Sigmoid colon (tissue), 7 donors: ENCODE data around the gene EHBP1L1. TPM values are rescaled to one million over a fixed set of nuclear protein-coding genes. Genes with fewer than 3 reads are reported as not detected.
A peak's percentile ranks its signal among the peaks of the same experiment; 100 is the strongest.
"Not testable (repeated sequence)": the region's sequence is repeated elsewhere in the genome, so short reads cannot be mapped to it uniquely, and the experiment has no call there.

Experiments used
- DNase-seq: peaks from one replicate; pipeline ENCODE4 v3.0.0-alpha.2; 2019
- H3K27ac ChIP-seq, 4 donors: fragments of 200-600 bp; sonication (generic); one replicate each; pipeline ENCODE4 v1.5.1; 2016 to 2019; ENCODE audit warnings: mild to moderate bottlenecking in 1 of 4
- H3K27me3 ChIP-seq, 3 donors: fragments of 200-600 bp; sonication (generic); one replicate each; pipeline ENCODE4 v1.5.1; 2019; ENCODE audit warnings: mild to moderate bottlenecking in 1 of 3
- H3K36me3 ChIP-seq, 4 donors: fragments of 200-600 bp; sonication (generic); one replicate each; pipeline ENCODE4 v1.5.1; 2016 to 2019
- H3K4me1 ChIP-seq, 4 donors: fragments of 200-600 bp; sonication (generic); one replicate each; pipeline ENCODE4 v1.5.1; 2017 to 2019
- H3K4me3 ChIP-seq, 4 donors: fragments of 200-600 bp; sonication (generic); one replicate each; pipeline ENCODE4 v1.5.1; 2017 to 2019; ENCODE audit warnings: mild to moderate bottlenecking in 2 of 4, moderate library complexity in 1 of 4
- H3K9me3 ChIP-seq, 4 donors: fragments of 200-600 bp in 3 of 4; sonication (generic) in 3 of 4; one replicate each; pipeline versions ENCODE4 v1.5.1 to v1.6.1; 2013 to 2019
- EP300 ChIP-seq, 4 donors: sonication (generic); formaldehyde crosslinking; IDR thresholded peaks; one replicate each; pipeline ENCODE4 v1.6.1; 2017; ENCODE audit warnings: antibody characterized with exemption in 4 of 4
- POLR2A ChIP-seq, 2 donors: fragments of 450-650 bp; IDR thresholded peaks; one replicate each; pipeline ENCODE4 v1.6.1; 2016; ENCODE audit warnings: antibody characterized with exemption in 2 of 2, mild to moderate bottlenecking in 2 of 2, moderate library complexity in 2 of 2
- POLR2AphosphoS5 ChIP-seq, 4 donors: sonication (generic); formaldehyde crosslinking; IDR thresholded peaks; one replicate each; pipeline ENCODE4 v1.6.1; 2017; ENCODE audit warnings: antibody characterized with exemption in 4 of 4
- WGBS, 2 donors: extraction: QIAGEN DNeasy Blood & Tissue Kit; methylation state at CpG; one replicate each; pipeline ENCODE4 v1.1.7; 2013; 5-methylcytosine and 5-hydroxymethylcytosine counted together
- intact Hi-C: fragments of 100-400 bp; cut with DNase I; formaldehyde crosslinking; loops from one replicate; pipeline ENCODE4 v1.15.1; 2023
- polyA plus RNA-seq, 3 donors: library from polyadenylated mRNA; stranded (reverse); fragments of 200-250 nt; gene quantifications; one replicate each; pipeline ENCODE4 v1.2.3, GENCODE V29; 2013
- total RNA-seq, 4 donors: library from RNA; depleted of rRNA; stranded (reverse); fragments of >200 nt; gene quantifications; one replicate each; pipeline ENCODE4 v1.1.0, GENCODE V29; 2016
- TF ChIP-seq, protein P1 (sequence below), 4 experiments: fragments of 450-650 bp in 3 of 4; fragments of 200-600 bp in 1 of 4; IDR thresholded peaks; one replicate each; pipeline ENCODE4 v1.5.1; 2016 to 2019; ENCODE audit warnings: antibody characterized with exemption in 4 of 4, mild to moderate bottlenecking in 3 of 4, moderate library complexity in 2 of 4
- donor health status: healthy with polysubstance abuse.
- donor health status: Bipolar disorder and iron deficiency.
- donor health status: healthy.

Gene EHBP1L1
- total and polyA plus RNA-seq, 7 donors = 31.2 to 366 (median 148) TPM

DNA sequence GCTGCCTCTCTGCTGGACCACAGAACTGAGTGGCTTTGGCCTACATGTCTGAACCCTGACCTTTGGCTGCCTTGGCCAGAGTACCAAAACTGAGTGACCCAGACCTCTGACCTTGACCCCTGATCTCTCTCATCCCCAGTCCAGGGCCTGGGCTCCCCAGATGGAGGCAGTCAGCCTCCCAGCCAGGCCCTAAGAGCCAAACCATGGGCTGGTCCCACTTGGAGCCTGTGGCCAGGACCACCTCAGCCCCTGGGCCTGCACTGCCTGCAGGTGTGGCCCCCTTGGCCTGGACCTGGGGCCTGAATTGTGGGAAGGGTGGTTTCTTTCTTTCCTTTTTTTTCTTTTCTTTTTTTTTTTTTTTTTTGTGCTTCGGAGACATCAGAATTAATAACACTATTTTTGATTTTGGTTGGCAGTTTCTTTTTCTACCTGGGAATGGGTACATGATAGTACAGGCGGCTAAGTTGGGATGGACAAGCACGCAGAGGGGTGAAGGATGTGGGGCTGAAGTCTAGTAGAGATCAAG, 61.2 kb downstream of the EHBP1L1 start:
- H3K4me3 ChIP-seq = no peak overlapping the region
- no peaks in the 10 kb centered on the region for H3K9me3 ChIP-seq
- H3K27me3 ChIP-seq = no peaks in the 10 kb centered on the region
- H3K4me1 ChIP-seq = peaks cover 0 to 47% (median 41%) of the 10 kb centered on the region in 4 donors
- intact Hi-C loops = no loop called here
- WGBS, 2 donors = 86 to 88% methylated on average over 3 of the region's 3 CpGs
- no peak for DNase-seq
- H3K36me3 ChIP-seq = peaks cover 27 to 51% (median 38%) of the 10 kb centered on the region in 4 donors
- H3K27ac ChIP-seq = peak overlapping the region; percentile 87 to 90 (median 88)
- TF ChIP-seq EP300 (IDR thresholded peaks at IDR 0.05) (no peak), POLR2AphosphoS5 (IDR thresholded peaks at IDR 0.05) (no peak), POLR2A (IDR thresholded peaks at IDR 0.05) (no peak)
- TF ChIP-seq, protein P1, sequence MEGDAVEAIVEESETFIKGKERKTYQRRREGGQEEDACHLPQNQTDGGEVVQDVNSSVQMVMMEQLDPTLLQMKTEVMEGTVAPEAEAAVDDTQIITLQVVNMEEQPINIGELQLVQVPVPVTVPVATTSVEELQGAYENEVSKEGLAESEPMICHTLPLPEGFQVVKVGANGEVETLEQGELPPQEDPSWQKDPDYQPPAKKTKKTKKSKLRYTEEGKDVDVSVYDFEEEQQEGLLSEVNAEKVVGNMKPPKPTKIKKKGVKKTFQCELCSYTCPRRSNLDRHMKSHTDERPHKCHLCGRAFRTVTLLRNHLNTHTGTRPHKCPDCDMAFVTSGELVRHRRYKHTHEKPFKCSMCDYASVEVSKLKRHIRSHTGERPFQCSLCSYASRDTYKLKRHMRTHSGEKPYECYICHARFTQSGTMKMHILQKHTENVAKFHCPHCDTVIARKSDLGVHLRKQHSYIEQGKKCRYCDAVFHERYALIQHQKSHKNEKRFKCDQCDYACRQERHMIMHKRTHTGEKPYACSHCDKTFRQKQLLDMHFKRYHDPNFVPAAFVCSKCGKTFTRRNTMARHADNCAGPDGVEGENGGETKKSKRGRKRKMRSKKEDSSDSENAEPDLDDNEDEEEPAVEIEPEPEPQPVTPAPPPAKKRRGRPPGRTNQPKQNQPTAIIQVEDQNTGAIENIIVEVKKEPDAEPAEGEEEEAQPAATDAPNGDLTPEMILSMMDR (IDR thresholded peaks at IDR 0.05) = no peak

GRCh38 chr11:65637794-65638419, 62.1 kb downstream of the EHBP1L1 start, which contains the start of gene SIPA1:
TSS of gene SIPA1 (plus strand) at chr11:65638101. CDS start at chr11:65640922, 2,821 bp downstream.
- peaks cover 0 to 50% (median 41%) of the 10 kb centered on the region in 4 donors for H3K4me1 ChIP-seq
- H3K4me3 ChIP-seq = peak within 1 kb of the TSS; percentile 68 to 79 (median 74)
- no peaks in the 10 kb centered on the region for H3K27me3 ChIP-seq
- DNase-seq = peak; percentile 86
- WGBS, 2 donors = 4% methylated on average over 46 of the region's 46 CpGs
- H3K36me3 ChIP-seq = peaks cover 27 to 49% (median 38%) of the 10 kb centered on the region in 4 donors
- peak within 1 kb of the TSS; percentile 87 to 90 (median 88) for H3K27ac ChIP-seq
- no peaks in the 10 kb centered on the region for H3K9me3 ChIP-seq
- peak; percentile 38 to 81 (median 66) for TF ChIP-seq POLR2AphosphoS5 (IDR thresholded peaks at IDR 0.05)
- TF ChIP-seq, protein P1 (IDR thresholded peaks at IDR 0.05) = no peak
- TF ChIP-seq EP300 (IDR thresholded peaks at IDR 0.05) = no peak
- TF ChIP-seq POLR2A (IDR thresholded peaks at IDR 0.05) = peak in 1 of 2 donors; percentile 43
- intact Hi-C loops = no loop called here

DNA sequence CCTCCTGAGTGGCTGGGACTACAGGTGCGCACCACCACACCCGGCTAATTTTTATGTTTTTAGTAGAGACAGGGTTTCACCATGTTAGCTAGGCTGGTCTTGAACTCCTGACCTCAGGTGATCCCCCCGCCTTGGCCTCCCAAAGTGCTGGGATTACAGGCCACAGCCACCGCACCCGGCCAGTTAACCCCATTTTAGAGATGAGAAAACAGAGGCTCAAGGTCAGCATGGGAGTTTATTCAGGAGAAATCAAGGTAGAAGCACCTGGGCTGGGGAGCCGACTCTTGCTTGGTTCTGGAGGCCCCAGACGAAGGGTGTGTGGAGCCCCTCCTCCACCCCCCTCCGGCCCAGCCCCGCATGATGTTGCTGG, 63.4 kb downstream of the EHBP1L1 start:
- Histone ChIP-seq H3K4me1 (peaks cover 0 to 50% (median 41%) of the 10 kb centered on the region in 4 donors), H3K27ac (peak overlapping the region; percentile 87 to 90 (median 88)), H3K36me3 (peaks cover 24 to 43% (median 32%) of the 10 kb centered on the region in 4 donors), H3K4me3 (peak overlapping the region in 3 of 4 donors; percentile 68 to 79 (median 69))
- DNase-seq, intact Hi-C loops, H3K9me3 ChIP-seq, H3K27me3 ChIP-seq: not testable (repeated sequence)
- WGBS, 2 donors = 69 to 89% methylated on average over 9 of the region's 9 CpGs

DNA sequence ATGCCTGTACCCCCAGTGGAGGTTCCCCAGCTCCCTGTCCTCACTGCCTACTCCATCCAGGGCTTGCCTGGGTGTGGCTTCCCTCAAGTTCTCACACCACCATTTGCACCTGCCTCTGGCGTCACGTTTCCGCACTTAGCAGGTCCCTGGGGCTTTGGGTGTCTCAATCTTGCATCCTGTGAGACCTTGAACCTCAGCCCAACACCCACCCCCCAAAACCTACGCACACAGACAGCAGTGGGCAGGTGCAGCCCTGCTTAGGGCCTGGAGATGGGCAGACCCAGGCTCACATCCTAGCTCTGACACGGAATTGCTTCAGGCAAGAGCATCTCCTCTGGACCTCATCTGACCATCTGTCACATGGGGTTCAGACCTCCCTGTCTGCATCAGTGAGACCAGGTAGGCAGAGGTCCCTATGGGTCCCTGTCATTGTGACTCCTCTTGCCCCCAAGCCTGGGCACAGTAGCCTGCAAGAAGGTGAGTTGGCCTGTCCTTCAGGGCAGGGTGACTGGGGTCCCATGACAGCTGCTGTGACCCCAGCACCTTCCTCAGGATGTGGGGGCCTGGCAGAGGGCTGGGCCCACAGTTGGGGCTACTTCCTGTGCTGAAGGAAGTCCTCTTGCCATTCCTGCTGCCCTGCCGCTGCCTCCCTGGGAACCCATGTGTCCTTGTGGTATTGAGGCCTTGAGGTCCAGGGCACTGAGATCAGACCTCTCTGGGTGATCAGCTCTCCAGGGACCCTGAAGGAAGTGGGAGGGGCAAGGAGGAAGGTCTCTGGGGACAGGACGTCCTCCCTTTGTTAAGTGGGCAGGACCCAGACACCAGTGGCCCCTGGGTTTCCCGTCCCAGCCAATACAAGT, 64.0 kb downstream of the EHBP1L1 start:
- Histone ChIP-seq H3K27me3 (no peaks in the 10 kb centered on the region), H3K4me1 (peaks cover 0 to 50% (median 41%) of the 10 kb centered on the region in 4 donors), H3K4me3 (peak overlapping the region in 2 of 4 donors; percentile 26 to 79), H3K27ac (peak overlapping the region; percentile 87 to 90 (median 88)), H3K36me3 (peaks cover 17 to 41% (median 25%) of the 10 kb centered on the region in 4 donors), H3K9me3 (no peaks in the 10 kb centered on the region)
- intact Hi-C loops = no loop called here
- 38 to 69% methylated on average over 8 of the region's 8 CpGs for WGBS, 2 donors
- TF ChIP-seq, protein P1 (IDR thresholded peaks at IDR 0.05) = no peak
- TF ChIP-seq POLR2AphosphoS5 (IDR thresholded peaks at IDR 0.05) (no peak), POLR2A (IDR thresholded peaks at IDR 0.05) (no peak), EP300 (IDR thresholded peaks at IDR 0.05) (no peak)
- DNase-seq = no peak
